HG03558 (cell line): ENCODE measurements around the gene GFI1.
"Not testable (repeated sequence)": the region's sequence is repeated elsewhere in the genome, so short reads cannot be mapped to it uniquely, and the experiment has no call there.

Experiments used
- ATAC-seq: cut with Tn5 transposase; IDR thresholded peaks from one replicate; pipeline ENCODE4 v1.9.1; 2021; ENCODE audit warnings: moderate number of reproducible peaks; ENCODE audit not compliant: unreplicated experiment; ENCODE audit errors: extremely low read depth

Gene GFI1

DNA sequence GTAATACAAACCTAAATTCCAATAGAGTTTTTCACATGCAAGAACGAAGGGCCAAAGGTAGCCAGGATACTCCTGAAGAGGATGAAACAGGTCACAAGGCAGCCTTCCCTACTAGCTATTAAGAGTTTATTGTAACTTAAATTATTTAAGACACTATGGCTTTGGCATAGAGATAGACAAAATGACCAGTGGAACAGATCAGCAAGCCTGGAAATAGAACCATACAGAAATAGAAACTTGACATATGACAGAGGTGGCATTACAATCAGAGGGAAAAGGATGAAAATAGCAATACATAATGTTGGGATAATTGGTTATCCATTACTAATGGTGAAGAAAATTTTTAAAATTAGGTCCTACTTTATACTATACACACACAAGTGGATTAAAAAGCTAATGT is 16.5 kb downstream of the GFI1 start:
- no peak for ATAC-seq

GRCh38 chr1:92466683-92467352 is 19.9 kb downstream of the GFI1 start:
- ATAC-seq, result no peak

DNA sequence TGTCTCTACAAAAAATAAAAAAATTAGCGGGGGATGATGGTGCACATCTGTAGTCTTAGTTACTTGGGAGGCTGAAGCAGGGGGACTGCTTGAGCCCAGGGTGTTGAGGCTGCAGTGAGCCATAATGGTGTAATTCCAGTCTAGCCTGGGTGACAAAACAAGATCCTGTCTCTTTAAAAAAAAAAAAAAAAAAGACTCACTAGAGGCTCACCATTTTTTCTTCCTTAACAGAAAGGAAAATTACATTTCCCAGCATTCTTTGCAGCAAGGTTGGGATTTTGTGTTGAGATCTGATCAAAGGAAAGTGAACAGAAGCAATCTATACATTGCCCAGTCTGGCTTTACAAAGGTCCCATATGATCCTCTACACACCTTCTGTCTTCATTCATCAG is 21.5 kb downstream of the GFI1 start:
- no peak for ATAC-seq

DNA sequence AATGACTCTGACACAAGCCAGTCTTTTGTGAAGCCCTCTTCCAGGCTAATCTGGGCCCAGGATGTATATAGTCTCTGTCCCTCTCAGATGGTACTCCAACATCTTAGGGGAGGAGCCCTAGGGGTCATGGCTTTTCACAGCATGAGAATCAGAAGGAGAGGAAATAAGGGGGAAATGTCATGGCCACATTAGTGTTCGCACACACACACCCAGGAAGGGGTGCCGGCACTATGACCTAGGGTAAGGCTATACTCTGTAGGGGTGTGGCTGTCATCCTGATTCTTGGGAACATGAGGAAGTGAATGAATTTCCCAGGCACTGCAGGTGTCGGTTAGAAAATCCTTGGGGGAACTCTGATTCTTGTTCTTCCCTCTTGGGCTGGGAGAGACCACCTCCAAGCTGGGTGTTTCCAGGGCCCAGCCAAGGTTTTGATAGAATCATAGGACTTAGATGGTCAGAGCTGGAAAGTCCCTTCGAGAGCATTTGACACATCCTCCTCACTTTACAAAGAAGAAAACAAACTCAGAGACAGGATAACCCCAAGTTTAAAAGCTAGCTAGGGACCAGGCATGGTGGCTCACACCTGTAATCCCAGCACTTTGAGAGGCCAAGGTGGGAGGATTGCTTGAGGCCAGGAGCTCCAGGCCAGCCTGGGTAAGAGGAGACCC is 22.0 kb downstream of the GFI1 start:
- ATAC-seq, result no peak

DNA sequence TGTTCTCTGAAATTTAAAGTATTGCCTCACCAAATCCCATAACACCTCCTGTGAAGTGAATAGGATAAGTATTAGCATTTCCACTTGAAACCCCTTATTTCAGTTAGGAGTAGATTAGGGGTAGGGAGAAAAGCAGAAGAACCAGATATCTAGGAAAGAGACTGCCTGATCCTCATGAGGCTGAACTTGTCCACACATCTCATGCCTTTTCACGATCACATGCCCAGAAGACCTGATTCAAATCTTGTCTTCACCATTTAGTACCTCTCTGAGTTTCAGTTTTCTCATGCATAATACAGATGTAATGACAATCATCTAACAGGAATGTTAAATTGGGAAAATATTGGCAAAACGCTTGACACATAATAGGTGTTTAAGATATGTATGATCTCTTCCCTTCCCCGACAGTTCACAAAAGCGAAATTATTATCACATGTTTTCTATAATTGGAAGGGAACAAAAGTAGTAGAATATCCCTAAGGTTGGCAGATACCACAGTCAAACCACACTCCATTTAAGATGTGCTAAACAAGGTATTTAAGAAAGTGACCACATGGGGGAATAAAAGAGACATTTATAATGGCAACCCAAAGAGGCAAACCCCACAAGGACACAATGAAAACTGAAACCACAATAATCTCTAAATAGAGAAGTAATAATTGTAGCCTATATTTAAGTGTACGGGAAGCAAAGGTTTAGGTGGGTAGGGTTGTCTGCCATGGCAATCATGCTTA is 25.2 kb downstream of the GFI1 start:
- peak; percentile 73 for ATAC-seq

DNA sequence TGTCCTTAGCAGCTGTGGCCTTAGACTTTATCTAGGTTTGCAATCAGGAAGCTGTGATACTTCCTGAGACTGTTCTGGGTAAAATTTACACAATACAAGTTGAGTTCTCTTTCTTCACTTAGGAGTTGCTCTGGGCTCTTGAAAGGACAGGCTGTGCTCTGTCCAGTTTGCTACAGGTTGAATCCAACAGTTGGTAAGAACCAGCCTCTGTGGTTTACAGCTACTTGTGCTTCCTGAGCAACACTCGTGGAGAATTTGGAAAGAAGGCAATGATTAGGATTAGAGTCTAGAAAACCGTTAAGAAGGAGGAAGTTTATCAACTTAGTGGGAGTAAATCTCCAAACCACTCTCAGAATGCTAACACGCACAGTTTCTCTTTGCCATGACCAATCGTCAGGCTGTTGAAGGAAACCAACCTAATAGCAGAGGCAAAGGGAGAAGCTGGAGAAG is 26.8 kb downstream of the GFI1 start:
- ATAC-seq, result no peak

GRCh38 chr1:92458146-92458545 is 28.6 kb downstream of the GFI1 start:
- ATAC-seq, result no peak

- ATAC-seq, result no peak
Observed at GRCh38 chr1:92447976-92448375, 38.7 kb downstream of the GFI1 start.

- ATAC-seq, result no peak
Observed at GRCh38 chr1:92447033-92447681, 39.6 kb downstream of the GFI1 start.

- ATAC-seq, result no peak
Observed at GRCh38 chr1:92446546-92446945, 40.2 kb downstream of the GFI1 start.

DNA sequence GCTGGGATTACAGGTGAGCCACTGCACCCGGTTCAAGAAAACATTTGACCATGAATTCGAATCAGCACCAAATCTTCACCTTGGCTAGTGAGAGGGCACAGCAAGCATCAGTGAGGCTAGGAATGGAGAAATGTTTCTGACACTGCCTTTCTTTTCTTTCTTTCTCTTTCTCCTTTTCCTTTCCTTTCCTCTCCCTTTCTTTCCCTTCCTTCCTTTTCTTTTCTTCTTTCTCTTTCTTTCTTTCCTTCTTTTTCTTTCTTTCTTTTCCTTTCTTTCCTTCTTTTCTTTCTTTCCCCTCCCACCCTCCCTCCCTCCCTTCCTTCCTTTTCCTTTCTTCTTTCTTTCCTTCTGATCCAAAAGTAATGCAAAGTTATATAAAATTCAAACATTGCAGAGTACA is 40.9 kb downstream of the GFI1 start:
- no peak for ATAC-seq

GRCh38 chr1:92444351-92444750 is 42.4 kb downstream of the GFI1 start:
- ATAC-seq, result no peak

- ATAC-seq, result no peak
Observed at GRCh38 chr1:92443893-92444292, 42.8 kb downstream of the GFI1 start.

DNA sequence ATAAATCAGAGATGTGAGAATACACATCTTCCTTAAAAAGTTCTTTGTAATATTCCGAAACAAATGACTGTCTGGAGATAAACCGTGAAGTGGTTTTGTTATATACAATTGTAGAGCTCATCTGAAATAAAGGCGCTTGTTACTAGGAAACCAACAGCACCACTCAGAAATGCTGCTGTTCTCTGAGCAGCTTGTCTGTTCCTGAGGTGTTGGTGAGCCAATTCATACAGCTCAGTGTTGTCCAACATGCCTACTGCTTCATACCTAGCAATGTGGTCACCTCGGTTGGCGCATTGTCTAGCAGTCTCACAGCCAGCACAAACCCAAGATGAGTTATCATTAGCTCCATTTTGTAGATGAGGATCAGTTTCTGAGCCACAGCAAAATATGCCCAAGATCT is 44.4 kb downstream of the GFI1 start:
- no peak for ATAC-seq

- no peak for ATAC-seq
Observed at GRCh38 chr1:92441697-92442342, 44.9 kb downstream of the GFI1 start.

DNA sequence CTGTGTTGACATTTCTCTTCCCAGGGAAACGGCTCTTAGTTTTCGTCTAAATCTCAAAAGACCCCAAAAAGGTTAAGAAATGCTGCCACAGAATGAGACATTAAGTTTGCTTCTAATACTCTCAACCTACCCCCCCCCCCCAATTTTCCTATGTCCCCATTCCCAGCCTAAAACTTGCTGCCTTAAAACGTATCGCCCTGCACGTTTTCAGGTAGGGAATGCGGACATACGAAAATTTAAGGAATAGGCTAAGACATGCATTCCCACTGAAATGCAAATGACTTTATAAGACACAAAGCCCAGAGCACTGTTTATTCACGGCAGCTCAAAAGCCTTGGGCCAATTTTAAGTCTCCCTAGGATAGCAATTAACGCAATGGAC is 45.4 kb downstream of the GFI1 start:
- ATAC-seq, result no peak

GRCh38 chr1:92439291-92439690 is 47.4 kb downstream of the GFI1 start:
- ATAC-seq, result no peak

DNA sequence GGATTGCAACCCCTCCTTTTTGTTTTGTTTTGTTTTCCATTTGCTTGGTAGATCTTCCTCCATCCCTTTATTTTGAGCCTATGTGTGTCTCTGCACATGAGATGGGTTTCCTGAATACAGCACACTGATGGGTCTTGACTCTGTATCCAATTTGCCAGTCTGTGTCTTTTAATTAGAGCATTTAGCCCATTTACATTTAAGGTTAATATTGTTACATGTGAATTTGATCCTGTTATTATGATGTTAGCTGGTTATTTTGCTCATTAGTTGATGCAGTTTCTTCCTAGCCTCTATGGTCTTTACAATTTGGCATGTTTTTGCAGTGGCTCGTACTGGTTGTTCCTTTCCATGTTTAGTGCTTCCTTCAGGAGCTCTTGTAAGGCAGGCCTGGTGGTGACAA is 52.2 kb downstream of the GFI1 start:
- not testable (repeated sequence) for ATAC-seq

DNA sequence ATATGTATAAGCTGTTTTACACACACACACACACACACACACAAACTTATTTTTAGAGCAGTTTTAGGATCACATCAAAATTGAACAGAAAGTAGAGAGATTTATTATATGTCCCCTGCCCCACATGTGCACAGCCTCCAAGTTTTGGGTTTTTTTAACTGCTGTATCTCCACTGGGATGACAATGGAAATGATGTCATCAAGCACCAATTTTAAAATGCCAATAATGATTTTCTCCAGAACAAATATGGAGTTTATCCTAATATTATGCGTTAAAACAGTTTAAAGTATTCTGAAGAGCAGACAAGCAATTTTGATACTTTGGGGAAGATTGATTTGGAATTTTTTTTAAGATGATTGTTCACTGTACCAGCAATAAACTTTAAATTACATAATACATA is 56.7 kb downstream of the GFI1 start:
- no peak for ATAC-seq

DNA sequence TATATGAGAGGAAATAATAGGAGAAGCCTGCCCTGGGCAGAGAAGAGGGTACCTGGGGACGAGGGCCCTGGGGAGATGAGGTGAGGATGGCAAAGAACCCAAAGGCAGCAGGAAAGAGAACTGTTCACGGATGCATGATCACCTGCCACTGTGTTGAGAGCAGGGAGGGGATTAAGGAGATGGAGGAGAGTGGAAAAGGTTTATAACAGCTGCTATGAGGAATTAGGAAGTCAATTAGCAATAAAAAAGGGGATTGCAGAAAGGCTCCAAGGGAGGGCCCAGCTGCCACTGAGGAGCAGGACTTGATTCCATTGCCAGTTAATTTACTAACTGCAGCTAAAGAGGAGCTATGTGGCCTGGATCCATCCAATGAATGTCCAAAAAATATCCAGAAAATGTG is 61.1 kb downstream of the GFI1 start:
- no peak for ATAC-seq
